DOHH2 (cell line): ENCODE measurements around the gene KRTAP5-7.

Experiments used
- EZH2phosphoT487 ChIP-seq: fragments of 200-600 bp; sonication (generic); IDR thresholded peaks from 2 replicates; pipeline ENCODE4 v1.6.1; 2017; ENCODE audit warnings: borderline replicate concordance, mild to moderate bottlenecking, antibody characterized with exemption, low read length, moderate library complexity, mixed read lengths
- TF ChIP-seq, protein P1 (sequence below): fragments of 200-600 bp; sonication (generic); IDR thresholded peaks from one replicate; pipeline ENCODE4 v1.5.1; 2014; ENCODE audit warnings: antibody characterized with exemption, mild to moderate bottlenecking, low read depth, low read length; ENCODE audit not compliant: poor library complexity, severe bottlenecking

DNA sequence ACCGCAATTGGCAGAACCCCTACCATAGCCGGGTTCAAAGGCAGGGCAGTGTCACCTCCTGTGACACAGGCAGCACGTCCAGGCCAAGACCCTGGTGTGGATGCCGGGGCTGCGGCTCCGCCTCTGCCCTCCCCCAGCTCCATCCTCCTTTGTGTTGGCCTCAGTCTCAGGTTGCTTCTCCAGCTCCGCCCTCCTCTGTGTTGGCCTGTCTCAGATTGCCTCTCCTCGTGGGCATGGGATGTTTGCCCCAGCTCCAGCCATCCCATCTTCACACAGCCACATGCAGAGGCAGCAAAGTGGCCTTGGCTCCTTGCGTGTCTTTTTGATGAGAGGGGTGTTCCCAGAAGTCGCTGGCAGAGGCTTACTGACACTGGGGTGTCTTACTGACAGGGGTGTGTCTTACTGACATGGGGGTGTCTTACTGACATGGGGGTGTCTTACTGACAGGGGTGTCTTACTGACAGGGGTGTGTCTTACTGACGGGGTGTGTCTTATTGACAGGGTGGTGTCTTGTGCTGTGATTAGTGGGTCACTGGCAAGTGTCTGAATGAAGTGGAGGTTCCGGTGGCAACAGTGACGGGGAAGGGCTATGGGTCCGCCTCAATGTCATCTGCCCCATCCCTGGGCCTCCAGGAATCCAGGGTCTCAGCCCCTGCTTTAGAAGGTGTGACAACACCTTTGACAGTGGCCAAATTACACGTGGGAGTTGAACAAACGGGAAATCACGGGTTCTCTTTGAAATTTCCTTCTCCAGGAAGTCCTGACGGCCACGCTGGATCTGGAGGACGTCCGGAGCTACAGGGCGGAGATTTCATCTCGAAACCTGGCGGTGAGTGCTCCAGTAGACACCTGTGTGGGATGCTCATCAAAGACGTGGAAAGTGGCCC is 49.2 kb upstream of the KRTAP5-7 start:
- TF ChIP-seq, protein P1, sequence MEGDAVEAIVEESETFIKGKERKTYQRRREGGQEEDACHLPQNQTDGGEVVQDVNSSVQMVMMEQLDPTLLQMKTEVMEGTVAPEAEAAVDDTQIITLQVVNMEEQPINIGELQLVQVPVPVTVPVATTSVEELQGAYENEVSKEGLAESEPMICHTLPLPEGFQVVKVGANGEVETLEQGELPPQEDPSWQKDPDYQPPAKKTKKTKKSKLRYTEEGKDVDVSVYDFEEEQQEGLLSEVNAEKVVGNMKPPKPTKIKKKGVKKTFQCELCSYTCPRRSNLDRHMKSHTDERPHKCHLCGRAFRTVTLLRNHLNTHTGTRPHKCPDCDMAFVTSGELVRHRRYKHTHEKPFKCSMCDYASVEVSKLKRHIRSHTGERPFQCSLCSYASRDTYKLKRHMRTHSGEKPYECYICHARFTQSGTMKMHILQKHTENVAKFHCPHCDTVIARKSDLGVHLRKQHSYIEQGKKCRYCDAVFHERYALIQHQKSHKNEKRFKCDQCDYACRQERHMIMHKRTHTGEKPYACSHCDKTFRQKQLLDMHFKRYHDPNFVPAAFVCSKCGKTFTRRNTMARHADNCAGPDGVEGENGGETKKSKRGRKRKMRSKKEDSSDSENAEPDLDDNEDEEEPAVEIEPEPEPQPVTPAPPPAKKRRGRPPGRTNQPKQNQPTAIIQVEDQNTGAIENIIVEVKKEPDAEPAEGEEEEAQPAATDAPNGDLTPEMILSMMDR = no peak
- no peak for TF ChIP-seq EZH2phosphoT487
